ENCODE data around the gene BCAS3. TPM values are rescaled to one million over a fixed set of nuclear protein-coding genes. Genes with fewer than 3 reads are reported as not detected.

BCAS3 gene
- total RNA-seq, 2 experiments from 2014 or later, result 20.1 to 31.8 TPM

DNA sequence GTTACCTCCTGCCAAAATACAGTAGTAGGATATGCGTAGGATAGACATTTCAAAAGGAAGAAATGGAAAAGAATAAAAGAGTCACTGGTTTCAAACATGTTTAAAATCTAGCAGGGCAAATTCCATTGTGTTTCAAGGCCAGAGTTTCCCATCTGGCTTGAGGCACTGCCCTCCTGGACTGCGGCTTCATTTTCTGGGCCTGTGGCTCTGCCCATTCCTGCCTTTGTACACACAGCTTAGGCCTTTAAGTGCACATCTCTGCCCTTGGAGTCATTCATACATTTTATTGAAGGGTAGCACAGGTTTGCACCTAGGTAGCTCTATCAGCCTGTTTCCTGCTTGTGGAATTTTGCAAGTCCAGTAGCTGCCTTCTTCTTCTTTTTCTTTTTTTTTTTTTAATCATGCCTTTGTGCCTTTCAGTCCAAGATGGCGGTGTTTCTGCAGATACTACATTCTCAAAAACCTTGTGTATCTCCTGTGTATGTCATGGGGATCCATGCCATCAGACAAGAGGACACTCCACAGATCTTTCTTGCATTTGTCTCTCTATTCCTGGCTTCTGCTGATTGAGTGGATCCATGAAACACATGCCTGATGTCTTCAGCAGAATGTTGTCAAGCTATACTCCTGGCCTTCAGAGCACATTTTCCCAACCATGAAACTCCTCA lies 282.9 kb downstream of the BCAS3 start:
- peaks cover 66% of the 10 kb centered on the region for H3K36me3 Mint-ChIP-seq (ENCODE audit: low read depth)
- intact Hi-C loops (cut with DNase I, micrococcal nuclease), result no loop called here

DNA sequence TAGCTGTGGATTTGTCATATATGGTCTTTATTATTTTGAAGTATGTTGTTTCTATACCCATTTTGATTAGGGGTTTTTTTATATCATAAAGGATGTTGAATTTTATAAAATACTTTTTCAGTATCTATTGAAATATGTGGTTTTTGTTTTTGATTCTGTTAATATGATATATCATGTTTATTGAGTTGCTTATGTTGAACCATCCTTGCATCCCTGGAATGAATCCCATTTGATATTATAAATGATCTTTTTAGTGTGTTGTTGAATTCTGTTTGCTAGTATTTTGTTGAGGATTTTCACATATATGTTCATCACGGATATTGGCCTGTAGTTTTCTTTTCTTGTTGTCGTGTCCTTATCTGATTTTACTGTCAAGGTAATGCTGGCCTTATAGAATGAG lies 286.5 kb downstream of the BCAS3 start:
- Histone ChIP-seq H3K4me3 (ENCODE audit: low read length) (no peak overlapping the region), H3K4me1 (ENCODE audit: insufficient read depth, low read length) (no peaks in the 10 kb centered on the region), H3K27me3 (ENCODE audit: control insufficient read depth in 1 of 2, insufficient read depth in 2 of 2, low read length in 2 of 2) (no peaks in the 10 kb centered on the region), H3K27ac (ENCODE audit: low read depth in 1 of 2, low read length in 2 of 2) (no peak overlapping the region), H3K36me3 (ENCODE audit: insufficient read depth, low read length) (no peaks in the 10 kb centered on the region), H3K9me3 (ENCODE audit: control insufficient read depth in 1 of 2, insufficient read depth in 1 of 2, low read length in 2 of 2) (peaks cover 4 to 10% of the 10 kb centered on the region in 2 experiments)
- DNase-seq (no peak), ATAC-seq (ENCODE audit: poor library complexity) (no peak)
- no peak overlapping the region for H3K27ac Mint-ChIP-seq
- CTCF ChIA-PET, result no interaction called here
- peaks cover 23% of the 10 kb centered on the region for H3K9me3 Mint-ChIP-seq
- H3K4me1 Mint-ChIP-seq (ENCODE audit: low read depth), result no peaks in the 10 kb centered on the region
- intact Hi-C loops (cut with DNase I, micrococcal nuclease), result no loop called here
- POLR2A ChIA-PET, result no interaction called here
- TF ChIP-seq, protein P1, sequence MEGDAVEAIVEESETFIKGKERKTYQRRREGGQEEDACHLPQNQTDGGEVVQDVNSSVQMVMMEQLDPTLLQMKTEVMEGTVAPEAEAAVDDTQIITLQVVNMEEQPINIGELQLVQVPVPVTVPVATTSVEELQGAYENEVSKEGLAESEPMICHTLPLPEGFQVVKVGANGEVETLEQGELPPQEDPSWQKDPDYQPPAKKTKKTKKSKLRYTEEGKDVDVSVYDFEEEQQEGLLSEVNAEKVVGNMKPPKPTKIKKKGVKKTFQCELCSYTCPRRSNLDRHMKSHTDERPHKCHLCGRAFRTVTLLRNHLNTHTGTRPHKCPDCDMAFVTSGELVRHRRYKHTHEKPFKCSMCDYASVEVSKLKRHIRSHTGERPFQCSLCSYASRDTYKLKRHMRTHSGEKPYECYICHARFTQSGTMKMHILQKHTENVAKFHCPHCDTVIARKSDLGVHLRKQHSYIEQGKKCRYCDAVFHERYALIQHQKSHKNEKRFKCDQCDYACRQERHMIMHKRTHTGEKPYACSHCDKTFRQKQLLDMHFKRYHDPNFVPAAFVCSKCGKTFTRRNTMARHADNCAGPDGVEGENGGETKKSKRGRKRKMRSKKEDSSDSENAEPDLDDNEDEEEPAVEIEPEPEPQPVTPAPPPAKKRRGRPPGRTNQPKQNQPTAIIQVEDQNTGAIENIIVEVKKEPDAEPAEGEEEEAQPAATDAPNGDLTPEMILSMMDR (IDR thresholded peaks at IDR 0.05), result no peak
- H3K27me3 Mint-ChIP-seq, result peaks cover 4% of the 10 kb centered on the region
- H3K36me3 Mint-ChIP-seq (ENCODE audit: low read depth), result peaks cover 74% of the 10 kb centered on the region
- H3K4me3 Mint-ChIP-seq, result no peak overlapping the region

More for the DNA sequence above, 282.9 kb downstream of the BCAS3 start:
- no peak overlapping the region for H3K27ac ChIP-seq (ENCODE audit: low read depth in 1 of 2, low read length in 2 of 2)
- H3K4me3 ChIP-seq (ENCODE audit: low read length), result no peak overlapping the region
- ATAC-seq (ENCODE audit: poor library complexity) (no peak), DNase-seq (no peak)
- no peaks in the 10 kb centered on the region for H3K4me1 Mint-ChIP-seq (ENCODE audit: low read depth)
- no peaks in the 10 kb centered on the region for H3K27me3 ChIP-seq (ENCODE audit: control insufficient read depth in 1 of 2, insufficient read depth in 2 of 2, low read length in 2 of 2)
- no peaks in the 10 kb centered on the region for H3K27me3 Mint-ChIP-seq
- H3K9me3 ChIP-seq (ENCODE audit: control insufficient read depth in 1 of 2, insufficient read depth in 1 of 2, low read length in 2 of 2), result peaks cover 0 to 4% of the 10 kb centered on the region in 2 experiments
- H3K27ac Mint-ChIP-seq, result no peak overlapping the region
- H3K36me3 ChIP-seq (ENCODE audit: insufficient read depth, low read length), result no peaks in the 10 kb centered on the region
- TF ChIP-seq, protein P1 (IDR thresholded peaks at IDR 0.05), result no peak
- ChIA-PET POLR2A (no interaction called here), CTCF (no interaction called here)
- H3K4me3 Mint-ChIP-seq, result no peak overlapping the region
- H3K9me3 Mint-ChIP-seq, result peaks cover 16% of the 10 kb centered on the region
- no peaks in the 10 kb centered on the region for H3K4me1 ChIP-seq (ENCODE audit: insufficient read depth, low read length)

DNA sequence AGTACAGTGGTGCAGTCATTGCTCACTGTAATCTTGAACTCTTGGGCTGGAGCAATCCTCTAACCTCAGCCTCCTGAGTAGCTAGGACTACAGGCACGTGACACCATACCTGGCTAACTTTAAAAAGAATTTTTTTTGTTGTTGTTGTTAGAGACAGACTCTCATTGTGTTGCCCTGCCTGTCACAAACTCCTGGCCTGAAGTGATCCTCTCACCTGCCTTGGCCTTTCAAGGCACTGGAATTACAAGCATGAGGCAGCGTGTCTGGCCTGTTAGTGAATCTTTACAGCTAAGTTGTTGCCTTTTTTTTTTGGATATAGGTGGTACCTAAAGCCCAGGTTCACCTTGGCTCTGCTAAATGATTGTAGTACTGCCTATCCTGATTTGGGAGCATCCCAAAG lies 290.6 kb downstream of the BCAS3 start:
- Mint-ChIP-seq H3K36me3 (ENCODE audit: low read depth) (peaks cover 38% of the 10 kb centered on the region), H3K4me1 (ENCODE audit: low read depth) (no peaks in the 10 kb centered on the region), H3K9me3 (peaks cover 17% of the 10 kb centered on the region), H3K27ac (no peak overlapping the region), H3K4me3 (no peak overlapping the region), H3K27me3 (peaks cover 4% of the 10 kb centered on the region)
- no peak overlapping the region for H3K4me3 ChIP-seq (ENCODE audit: low read length)
- CTCF ChIA-PET, result no interaction called here
- H3K36me3 ChIP-seq (ENCODE audit: insufficient read depth, low read length), result no peaks in the 10 kb centered on the region
- no peaks in the 10 kb centered on the region for H3K27me3 ChIP-seq (ENCODE audit: control insufficient read depth in 1 of 2, insufficient read depth in 2 of 2, low read length in 2 of 2)
- DNase-seq (no peak), ATAC-seq (ENCODE audit: poor library complexity) (no peak)
- peaks cover 0 to 10% of the 10 kb centered on the region in 2 experiments for H3K9me3 ChIP-seq (ENCODE audit: control insufficient read depth in 1 of 2, insufficient read depth in 1 of 2, low read length in 2 of 2)
- intact Hi-C loops (cut with DNase I, micrococcal nuclease), result no loop called here
- TF ChIP-seq, protein P1 (IDR thresholded peaks at IDR 0.05), result no peak
- H3K4me1 ChIP-seq (ENCODE audit: insufficient read depth, low read length), result no peaks in the 10 kb centered on the region
- H3K27ac ChIP-seq (ENCODE audit: low read depth in 1 of 2, low read length in 2 of 2), result no peak overlapping the region
- POLR2A ChIA-PET, result no interaction called here
